ENCODE measurements around the gene MORC2.
A peak's percentile ranks its signal among the peaks of the same experiment; 100 is the strongest.

Gene MORC2

DNA sequence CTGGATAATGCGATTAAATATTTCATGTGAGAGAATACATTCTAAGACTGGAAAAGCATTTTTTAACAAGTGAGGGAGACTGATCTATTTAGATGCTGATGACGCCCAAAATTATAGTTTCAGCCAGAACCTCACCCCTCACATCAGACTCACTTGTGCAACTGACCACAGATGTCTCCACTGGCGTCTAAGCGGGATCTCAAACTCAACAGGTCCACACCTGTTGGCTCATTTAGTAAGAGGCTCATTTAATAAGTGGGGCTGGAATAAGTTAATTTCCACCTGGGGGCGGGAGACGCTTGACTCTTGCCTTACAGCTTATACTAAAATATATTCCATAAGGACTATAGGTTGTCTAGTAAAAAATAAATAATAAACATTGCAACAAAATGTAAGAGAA, 47.5 kb downstream of the MORC2 start:
- no peak for DNase-seq (ENCODE audit: low spot score)

DNA sequence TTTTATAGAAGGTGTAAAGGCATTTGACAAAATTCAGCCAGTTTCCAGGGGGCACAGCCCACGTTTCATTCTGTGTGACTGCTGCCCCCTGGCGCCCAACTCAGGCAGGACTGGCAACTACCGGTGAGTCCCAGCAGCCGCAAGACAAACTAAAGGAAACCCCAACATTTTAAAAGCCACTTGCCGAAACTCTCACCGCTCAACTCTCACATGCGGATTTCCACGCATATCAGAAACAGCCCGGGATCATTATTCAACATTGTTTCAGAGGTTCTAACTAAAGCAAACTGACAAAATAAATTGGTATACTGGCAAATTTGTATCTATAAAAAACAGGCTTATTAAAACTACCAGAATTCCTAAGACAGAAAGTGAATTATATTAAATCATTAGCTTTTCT, 48.2 kb downstream of the MORC2 start:
- peak; percentile 79 for DNase-seq (ENCODE audit: low spot score)

DNA sequence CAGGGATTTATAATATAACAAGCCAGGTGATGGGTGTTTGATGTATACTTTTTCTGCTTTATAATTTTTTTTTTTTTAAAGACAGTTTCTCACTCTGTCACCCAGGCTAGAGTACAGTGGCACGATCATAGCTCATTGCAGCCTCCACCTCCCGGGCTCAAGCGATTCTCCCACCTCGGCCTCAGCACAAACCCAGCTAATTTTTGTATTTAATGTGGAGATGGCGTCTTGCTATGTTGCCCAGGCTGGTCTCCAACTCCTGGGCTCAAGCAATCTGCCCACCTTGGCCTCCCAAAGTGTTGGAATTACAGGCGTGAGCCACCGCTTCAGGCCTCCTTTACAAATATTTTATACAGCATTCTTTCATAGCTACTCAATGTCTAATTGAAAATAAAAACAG, 48.6 kb downstream of the MORC2 start:
- no peak for DNase-seq (ENCODE audit: low spot score)

DNA sequence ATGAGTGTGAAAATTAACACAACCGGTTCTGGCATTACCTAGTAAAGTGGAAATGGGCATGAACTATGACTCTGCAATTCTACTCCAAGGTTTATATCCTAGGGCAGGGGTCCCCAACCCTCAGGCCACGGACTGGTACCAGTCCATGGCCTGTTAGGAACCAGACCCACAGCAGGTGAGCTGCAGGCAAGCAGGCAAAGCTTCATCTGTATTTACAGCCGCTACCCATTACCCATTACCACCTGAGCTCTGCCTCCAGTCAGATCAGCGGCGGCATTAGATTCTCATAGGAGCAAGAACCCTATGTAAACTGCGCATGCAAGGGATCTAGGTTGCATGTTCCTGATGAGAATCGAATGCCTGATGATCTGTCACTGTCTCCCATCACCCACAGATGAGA, 49.8 kb downstream of the MORC2 start:
- DNase-seq (ENCODE audit: low spot score), result no peak

DNA sequence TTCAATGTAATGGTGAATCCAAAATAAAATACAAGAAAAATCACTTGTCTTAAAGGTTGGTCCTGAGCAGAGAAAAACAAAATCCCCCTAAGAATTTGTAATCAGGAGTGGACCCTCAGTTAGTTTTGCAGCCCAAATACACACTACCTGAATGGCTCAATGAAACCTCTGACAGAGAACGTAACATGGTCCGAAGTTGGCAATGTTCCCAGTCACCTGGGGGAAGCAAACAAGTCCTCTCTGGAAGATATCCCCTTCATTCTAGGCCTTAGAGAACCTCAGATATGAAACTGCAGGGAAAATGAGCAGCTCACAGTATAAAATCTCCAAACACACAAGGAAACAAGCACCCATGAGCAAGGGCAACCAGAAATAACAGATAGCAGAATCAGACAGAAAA, 58.2 kb downstream of the MORC2 start:
- DNase-seq (ENCODE audit: low spot score), result no peak

DNA sequence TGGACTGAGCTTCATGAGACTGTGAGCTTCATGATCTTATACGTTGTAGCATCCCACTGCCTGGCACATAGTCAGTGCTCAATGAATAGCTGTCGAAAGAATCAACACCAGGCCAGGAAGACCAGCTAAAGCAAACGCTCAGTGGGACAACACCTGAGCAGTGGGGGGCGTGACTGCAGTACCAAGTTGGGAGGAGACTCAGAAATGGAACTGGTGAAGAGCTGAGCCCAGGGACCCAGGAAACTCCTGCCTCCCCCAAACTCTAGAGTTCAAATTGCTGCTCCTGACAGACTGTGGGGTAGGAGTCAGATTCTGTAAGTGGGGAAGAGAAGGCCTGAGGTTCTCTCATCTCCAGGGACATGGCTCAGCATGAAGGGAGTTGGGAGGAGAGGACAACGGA, 59.3 kb downstream of the MORC2 start:
- DNase-seq (ENCODE audit: low spot score), result no peak

DNA sequence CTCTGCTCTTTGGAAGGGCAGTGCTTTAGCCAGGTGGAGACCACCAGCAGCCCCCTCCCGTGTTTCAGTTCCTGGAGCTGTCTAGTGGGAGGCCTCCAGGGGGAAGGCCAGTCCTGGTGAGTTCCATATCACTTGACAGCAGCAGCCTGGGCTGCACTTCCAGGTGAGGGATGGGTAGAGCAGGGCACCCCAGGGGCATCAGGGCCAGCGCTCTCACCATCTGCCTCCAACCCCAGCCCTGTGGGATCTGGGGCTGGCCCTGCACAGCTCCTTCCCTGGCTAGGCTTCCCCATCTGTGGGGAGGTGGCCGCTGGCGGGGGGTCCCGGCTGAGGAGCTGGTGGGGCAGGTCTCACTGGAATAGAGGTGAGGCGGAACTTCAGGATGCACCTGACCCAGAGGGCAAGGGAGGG, 60.5 kb downstream of the MORC2 start:
- DNase-seq (ENCODE audit: low spot score), result no peak

DNA sequence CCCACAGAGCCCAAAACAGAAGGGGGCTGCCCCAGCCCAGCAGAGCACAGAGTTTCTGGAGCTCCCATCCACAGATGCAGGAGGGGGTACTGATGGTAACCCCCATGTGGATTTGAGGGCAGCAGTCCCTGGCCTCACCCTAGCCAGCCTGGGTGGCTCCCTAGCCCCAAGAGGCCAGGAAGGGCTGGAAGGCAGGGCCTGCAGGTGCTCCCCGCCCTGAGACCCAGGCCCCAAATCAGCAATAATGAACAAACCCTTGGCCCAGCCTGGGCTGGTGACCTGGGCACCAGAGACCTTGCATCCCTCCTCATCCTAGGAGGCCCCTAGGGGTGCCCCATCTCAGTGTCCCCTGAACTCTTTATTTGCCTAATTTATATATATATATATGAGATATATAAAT, 61.6 kb downstream of the MORC2 start:
- no peak for DNase-seq (ENCODE audit: low spot score)

DNA sequence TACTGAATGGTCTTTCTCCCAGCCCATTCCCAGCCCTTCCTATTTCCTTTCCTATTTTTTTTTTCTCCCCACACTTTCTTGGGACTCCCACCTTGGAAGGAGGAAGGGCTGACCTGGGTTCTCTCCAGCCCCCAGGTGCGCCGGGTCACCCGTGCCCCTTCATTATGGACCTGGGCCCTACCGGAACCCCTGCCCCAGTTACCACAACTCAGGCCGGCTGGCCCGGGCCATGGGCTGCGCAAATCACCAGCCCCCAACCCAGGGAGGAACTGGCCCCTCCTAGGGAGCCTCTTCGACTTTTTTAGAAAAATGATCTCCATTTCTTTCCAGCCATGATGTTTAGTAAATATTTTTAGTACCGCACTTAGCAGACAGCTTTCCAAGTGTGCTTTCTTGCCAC, 62.2 kb downstream of the MORC2 start:
- DNase-seq (ENCODE audit: low spot score), result no peak

DNA sequence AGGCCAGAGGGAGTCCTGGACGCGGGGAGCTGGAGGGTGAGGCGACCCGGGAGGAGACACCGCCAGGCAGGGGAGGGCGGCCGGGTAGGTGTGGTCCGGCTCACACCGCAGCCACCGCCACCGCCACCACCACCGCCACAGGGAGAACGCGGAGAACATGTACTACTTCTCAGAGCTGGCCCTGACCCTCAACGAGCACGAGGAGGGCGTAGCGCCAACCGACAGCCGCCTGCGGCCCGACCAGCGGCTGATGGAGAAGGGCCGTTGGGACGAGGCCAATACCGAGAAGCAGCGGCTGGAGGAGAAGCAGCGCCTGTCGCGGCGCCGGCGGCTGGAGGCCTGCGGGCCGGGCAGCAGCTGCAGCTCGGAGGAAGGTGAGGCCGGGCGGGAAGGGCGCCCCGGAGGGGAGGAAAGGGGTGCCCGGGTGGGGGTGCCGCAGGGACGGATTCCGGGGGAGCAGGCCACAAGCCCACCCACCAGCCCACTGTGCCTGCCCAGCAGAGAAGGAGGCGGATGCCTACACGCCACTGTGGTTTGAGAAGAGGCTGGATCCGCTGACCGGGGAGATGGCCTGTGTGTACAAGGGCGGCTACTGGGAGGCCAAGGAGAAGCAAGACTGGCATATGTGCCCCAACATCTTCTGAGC, 62.8 kb downstream of the MORC2 start:
- DNase-seq (ENCODE audit: low spot score), result no peak

DNA sequence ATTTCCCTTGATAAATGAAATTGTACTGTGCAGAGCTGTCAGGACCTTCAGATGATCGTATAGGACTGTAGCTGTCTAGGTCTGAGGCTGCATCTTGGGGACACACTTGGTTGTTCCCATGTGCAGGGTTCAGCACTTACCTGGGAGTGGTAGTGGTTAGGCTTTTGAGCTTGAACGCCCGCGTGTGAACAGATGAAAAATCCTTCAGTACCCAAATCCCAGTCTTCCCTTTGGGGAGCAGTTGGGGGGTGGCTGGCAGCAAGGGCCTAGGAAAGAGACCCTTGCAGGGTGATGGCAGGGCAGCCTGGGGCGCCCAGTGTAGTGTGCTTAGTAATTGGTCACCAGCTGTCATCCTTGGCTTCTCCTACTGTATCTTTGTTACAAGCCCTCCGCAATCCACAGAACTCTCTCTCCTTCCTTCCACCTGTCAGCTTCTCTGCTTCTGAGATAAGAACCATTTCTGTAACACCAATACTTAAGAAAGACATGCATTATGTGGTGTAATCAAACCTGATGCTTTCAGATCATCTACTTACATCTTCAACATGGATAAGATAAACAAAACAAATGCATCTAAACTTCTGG, 64.6 kb downstream of the MORC2 start:
- DNase-seq (ENCODE audit: low spot score), result no peak

DNA sequence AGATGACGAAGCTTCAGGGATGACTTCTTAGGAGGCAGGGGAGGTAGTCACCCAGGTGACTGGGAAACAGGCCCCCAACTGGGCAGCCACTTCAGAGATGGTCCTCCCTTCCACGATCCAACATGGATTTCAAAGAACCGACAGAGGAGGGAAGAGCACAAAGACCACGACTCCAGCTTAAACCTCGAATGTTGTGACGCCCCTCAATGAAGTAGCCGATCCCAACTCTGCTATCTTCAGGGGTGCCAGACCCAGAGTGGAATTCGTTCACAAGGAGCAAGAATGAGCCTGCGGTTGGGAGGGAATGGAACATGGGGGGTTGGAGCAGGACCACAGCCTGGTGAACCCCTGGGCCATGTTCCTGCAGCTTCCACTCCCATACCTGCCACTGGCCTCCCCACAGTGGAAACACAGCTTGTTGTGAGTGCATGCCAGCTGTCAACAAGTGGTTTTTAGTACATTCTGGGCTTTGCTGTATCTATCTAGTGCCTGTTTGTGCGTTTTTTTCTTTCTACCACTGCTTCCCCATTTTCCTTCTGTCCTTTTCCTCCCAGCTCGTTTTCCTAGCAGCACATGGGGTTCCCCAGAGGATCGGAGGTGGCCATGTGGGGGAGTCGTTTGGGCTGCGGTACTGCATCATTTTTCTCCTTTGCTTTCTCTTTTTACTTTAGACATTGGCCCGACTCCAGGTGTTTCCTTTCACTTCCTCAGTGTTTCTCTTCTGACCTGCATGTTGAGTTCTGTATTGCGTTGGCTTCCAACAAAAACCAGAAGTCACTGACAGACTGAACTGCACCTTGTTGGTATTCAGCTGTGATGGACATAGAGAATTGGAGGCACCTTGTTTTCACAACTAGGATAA, 65.8 kb downstream of the MORC2 start:
- DNase-seq (ENCODE audit: low spot score), result no peak

DNA sequence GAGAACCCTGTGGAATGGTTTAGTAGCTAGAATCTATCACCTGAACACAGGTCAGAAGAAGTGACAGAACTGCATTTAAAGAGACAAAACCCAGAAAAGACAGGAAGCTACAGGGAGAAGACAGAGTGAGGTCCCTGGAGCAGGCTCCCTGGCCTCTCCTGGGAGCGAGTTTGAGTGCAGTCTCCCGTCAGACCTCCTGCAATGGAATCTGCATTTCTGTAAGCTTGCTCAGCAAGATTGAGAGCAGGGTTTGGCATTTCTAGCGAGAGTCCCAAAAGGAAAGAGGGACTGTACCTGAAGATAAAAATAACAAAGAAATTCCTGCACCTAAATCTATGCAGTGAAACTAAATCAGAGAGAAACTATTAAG, 74.2 kb downstream of the MORC2 start:
- DNase-seq (ENCODE audit: low spot score), result no peak

DNA sequence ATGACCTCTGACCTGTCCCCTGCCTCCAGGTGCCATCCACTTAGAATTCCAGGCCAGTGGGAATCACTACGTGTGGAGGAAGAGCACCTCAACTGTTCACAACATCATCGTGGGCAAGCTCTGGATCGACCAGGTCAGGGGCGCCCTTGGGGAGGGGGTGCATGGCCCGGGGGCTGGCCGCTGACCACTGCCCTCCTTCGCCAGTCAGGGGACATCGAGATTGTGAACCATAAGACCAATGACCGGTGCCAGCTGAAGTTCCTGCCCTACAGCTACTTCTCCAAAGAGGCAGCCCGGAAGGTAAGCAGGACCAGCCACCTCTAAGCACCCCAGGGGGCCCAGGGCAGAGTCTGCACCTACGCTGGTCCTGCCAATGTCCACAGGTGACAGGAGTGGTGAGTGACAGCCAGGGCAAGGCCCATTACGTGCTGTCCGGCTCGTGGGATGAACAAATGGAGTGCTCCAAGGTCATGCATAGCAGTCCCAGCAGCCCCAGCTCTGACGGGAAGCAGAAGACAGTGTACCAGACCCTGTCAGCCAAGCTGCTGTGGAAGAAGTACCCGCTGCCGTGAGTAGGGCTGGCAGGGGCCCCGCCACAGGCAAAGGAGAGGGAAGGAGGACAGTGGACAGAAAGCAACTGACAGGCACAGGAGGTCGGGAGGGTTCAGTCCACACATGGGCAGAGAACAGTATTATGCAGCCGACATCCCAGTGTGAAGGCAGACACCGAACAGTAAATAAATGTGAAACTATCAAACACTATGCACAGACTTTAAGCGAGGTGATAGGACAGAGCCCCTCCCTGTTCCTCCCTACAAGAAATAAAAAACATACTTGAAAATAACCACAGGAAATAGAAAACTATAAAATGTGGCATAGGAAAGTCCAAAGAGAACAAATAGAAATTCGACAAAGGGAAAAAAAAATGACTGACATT, 74.9 kb downstream of the MORC2 start:
- DNase-seq (ENCODE audit: low spot score), result no peak

DNA sequence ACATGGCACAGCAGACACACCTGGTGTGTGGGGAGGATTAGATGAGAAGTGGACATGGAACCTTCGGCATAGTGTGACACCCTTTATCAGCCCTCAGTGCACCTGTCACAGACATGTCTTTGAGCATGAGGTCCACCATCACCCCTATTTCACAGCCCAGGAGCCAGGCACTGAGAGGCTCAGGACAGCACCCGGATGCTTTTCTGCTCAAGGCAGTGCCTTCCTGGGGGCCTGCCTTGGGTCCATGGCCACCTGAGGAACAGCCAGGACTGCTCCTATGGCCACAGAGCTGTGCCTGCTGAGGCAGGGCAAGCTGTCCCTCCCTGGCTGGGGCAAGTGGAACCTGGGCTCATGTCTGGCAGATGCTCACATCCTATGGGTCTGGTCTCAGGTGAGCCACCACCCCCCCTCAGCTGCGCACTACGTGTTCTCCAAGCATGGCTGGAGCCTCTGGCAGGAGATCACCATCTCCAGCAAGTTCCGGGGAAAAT, 75.8 kb downstream of the MORC2 start:
- no peak for DNase-seq (ENCODE audit: low spot score)

DNA sequence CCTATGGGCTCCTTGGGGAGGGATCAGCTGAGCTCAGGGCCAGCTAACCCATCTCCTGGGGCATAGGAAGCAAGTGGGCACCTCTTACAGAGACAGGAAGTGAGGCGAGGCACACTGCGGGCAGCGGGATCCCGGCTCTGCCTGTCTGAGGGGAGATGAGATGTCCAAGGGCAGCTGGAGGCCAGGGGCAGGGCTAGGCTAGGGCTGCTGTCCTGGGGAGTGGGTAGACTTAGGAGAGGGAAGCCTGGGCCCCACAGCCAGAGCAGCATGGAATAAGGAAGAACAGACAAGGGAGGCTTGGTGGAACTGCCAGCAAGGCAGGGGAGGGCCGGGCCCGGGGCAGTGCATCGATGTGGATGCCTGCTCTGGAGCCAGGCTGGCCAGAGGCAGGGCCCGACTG, 76.3 kb downstream of the MORC2 start:
- no peak for DNase-seq (ENCODE audit: low spot score)

DNA sequence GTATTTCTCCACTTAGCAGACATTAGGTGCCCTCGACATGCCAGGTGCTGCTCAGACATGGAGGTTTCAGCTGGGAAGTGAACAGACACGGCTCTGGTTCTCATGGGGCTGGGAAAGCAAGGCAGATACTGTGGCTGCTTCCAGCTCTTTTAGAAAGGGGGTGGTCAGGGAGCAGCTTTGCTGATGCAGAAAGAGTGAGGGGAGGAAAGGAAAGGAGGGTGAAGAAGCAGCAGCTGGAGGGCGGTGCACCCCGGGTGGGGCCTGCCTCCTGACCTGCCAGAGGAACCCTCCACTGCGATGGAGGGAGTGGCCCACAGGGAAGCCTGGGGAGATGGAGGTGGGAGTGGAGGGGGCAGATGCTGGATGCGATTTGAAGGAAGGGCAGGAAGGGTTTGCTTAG, 76.8 kb downstream of the MORC2 start:
- no peak for DNase-seq (ENCODE audit: low spot score)

DNA sequence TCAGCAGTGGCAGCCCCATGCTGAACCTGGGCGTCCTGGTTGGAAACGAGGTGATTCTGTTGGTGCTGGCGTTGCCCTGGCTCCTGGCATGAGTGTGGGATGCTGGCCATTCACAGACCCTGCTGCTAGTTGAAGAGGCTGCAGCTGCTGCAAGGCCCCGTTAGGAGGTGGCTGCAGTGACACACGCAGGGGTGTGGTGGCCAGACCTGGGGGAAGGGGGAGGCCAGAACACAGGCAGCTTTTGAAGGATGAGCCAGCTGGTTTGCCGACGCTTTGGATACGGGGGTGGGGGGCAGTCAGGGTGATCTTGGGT, 77.2 kb downstream of the MORC2 start:
- no peak for DNase-seq (ENCODE audit: low spot score)

DNA sequence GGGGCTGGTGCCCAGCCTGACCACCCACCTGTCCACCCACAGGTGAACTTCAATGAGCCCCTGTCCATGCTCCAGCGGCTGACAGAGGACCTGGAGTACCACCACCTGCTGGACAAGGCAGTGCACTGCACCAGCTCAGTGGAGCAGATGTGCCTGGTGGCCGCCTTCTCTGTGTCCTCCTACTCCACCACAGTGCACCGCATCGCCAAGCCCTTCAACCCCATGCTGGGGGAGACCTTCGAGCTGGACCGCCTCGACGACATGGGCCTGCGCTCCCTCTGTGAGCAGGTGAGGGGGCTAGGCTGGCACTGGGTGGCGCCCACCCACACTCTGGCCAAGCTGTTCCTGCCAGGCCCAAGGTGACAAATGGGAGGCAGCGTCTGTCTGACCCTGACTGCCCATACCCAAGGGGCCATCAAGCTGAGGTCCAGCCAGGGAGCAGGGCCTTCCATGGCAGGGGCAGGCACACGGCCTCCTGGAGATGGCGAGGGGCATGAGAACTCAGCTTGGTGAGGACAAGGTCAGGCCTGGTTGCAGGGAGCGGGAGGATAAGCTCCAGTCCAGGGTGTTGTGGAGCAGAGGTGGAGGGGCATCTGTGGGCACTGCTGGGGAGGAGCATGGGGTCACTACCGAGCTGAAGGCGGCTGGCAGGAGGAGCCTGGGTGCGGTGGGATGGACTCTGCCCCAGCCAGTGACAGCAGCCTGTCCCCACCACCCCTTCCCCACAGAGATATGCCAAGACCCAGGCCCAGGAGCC, 77.7 kb downstream of the MORC2 start:
- DNase-seq (ENCODE audit: low spot score), result peak; percentile 50

DNA sequence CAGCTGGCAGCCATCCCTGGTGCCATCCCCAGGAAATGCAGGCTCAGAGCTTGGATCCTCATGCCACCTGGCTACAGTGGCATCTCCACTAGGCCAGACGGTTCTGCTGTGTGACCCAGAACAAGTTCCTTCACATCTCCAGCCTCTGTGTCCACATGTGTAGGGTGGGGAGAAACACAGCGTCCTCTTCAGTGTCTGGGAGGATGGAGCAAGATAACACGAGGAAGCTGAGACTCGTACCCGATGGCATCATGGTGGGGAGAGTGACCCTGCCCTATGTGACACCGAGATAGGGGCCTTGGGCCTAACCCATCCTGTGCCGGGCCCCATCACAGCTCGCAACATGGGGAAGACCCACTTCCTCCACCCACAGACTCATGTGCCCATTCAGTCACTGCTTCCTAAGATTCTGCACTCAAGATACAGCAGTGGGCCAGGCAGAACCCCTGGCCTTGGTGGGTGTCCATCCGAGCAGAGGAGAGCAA, 78.5 kb downstream of the MORC2 start:
- DNase-seq (ENCODE audit: low spot score), result no peak

DNA sequence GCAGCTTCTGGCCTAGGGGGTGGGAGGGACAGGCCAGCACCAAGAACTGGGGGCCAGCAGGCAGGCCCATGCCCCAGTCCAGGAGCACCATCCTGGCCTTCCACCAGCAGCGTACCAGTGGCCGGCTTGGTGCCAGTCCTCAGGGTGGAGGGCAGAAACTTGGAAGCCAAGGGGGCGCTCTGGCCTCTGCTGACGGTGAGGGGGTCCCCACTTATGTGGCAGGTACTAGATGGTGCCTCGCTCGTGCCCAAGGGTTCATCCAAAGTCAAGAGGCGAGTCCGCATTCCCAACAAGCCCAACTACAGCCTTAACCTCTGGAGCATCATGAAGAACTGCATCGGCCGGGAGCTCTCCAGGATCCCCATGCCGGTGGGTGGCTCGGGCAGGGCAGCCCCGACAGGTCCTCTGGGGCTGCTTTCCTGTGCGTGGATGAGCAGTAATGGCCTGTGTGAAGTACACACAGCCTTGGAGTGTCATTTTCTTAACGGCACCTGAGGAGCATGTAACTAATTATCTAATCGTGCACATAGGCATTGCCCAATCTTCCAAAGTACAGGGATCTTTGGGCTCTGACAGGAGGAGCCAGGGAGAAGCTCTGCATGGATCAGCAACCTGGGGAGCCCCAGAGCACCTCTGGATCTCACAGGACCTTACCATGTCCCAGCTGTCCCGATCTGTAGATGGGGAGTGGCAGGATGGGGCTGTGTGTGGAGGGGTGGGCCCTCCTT, 79.1 kb downstream of the MORC2 start:
- DNase-seq (ENCODE audit: low spot score), result no peak
